ENCODE data around the gene MACROD2. TPM values are rescaled to one million over a fixed set of nuclear protein-coding genes. Genes with fewer than 3 reads are reported as not detected.
A peak's percentile ranks its signal among the peaks of the same experiment; 100 is the strongest.
"Not testable (repeated sequence)": the region's sequence is repeated elsewhere in the genome, so short reads cannot be mapped to it uniquely, and the experiment has no call there.

MACROD2 gene
- total RNA-seq, 4 donors from 2014 or later, result 8.7 to 17.8 (median 10.8) TPM

DNA sequence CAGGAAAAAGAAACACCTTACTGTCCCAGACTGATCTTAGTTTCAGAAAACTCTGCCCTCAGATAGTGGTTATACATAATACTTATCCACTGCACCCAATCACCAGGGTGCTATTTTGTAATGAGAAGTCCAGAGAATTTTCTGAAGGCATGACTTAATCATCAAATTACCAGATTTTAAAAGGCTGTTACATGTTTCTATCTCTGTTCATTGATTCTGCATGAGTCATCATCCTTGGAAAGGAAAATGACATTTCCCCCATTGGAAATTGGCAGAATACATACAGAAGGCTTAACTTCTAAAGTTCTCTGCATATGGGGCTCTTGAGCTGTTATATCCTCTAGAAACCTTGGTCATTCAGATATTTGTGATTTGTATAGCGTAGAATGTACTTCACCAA, 930.0 kb downstream of the MACROD2 start:
- Histone ChIP-seq H3K27me3 (no peaks in the 10 kb centered on the region), H3K27ac (no peak overlapping the region), H3K4me1 (no peaks in the 10 kb centered on the region), H3K36me3 (no peaks in the 10 kb centered on the region), H3K4me3 (replicated peaks in 1 of 3) (no peak overlapping the region), H3K9me3 (no peaks in the 10 kb centered on the region)
- TF ChIP-seq, protein P1, sequence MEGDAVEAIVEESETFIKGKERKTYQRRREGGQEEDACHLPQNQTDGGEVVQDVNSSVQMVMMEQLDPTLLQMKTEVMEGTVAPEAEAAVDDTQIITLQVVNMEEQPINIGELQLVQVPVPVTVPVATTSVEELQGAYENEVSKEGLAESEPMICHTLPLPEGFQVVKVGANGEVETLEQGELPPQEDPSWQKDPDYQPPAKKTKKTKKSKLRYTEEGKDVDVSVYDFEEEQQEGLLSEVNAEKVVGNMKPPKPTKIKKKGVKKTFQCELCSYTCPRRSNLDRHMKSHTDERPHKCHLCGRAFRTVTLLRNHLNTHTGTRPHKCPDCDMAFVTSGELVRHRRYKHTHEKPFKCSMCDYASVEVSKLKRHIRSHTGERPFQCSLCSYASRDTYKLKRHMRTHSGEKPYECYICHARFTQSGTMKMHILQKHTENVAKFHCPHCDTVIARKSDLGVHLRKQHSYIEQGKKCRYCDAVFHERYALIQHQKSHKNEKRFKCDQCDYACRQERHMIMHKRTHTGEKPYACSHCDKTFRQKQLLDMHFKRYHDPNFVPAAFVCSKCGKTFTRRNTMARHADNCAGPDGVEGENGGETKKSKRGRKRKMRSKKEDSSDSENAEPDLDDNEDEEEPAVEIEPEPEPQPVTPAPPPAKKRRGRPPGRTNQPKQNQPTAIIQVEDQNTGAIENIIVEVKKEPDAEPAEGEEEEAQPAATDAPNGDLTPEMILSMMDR (IDR thresholded peaks at IDR 0.05), result no peak
- TF ChIP-seq POLR2A (IDR thresholded peaks at IDR 0.05), result no peak
- DNase-seq, result no peak
- intact Hi-C loops (cut with DNase I), result no loop called here
- 98 to 100% methylated on average over 1 of the region's 1 CpG for WGBS, 2 donors

GRCh38 chr20:14926436-14926835, 931.1 kb downstream of the MACROD2 start:
- DNase-seq; H3K9me3 ChIP-seq; intact Hi-C loops (cut with DNase I); H3K27ac ChIP-seq; H3K4me3 ChIP-seq (replicated peaks in 1 of 3); H3K4me1 ChIP-seq; H3K27me3 ChIP-seq; H3K36me3 ChIP-seq: not testable (repeated sequence)
- 85 to 93% methylated on average over 2 of the region's 2 CpGs for WGBS, 2 donors

GRCh38 chr20:14928083-14928482, 932.8 kb downstream of the MACROD2 start:
- DNase-seq, result no peak
- intact Hi-C loops (cut with DNase I), result no loop called here
- no peaks in the 10 kb centered on the region for H3K9me3 ChIP-seq
- no peaks in the 10 kb centered on the region for H3K36me3 ChIP-seq
- H3K27me3 ChIP-seq, result no peaks in the 10 kb centered on the region
- H3K4me1 ChIP-seq, result no peaks in the 10 kb centered on the region
- 38 to 40% methylated on average over 3 of the region's 3 CpGs for WGBS, 2 donors
- H3K4me3 ChIP-seq (replicated peaks in 1 of 3), result no peak overlapping the region
- H3K27ac ChIP-seq, result no peak overlapping the region
- TF ChIP-seq POLR2A (IDR thresholded peaks at IDR 0.05), result no peak
- TF ChIP-seq, protein P1 (IDR thresholded peaks at IDR 0.05), result no peak

DNA sequence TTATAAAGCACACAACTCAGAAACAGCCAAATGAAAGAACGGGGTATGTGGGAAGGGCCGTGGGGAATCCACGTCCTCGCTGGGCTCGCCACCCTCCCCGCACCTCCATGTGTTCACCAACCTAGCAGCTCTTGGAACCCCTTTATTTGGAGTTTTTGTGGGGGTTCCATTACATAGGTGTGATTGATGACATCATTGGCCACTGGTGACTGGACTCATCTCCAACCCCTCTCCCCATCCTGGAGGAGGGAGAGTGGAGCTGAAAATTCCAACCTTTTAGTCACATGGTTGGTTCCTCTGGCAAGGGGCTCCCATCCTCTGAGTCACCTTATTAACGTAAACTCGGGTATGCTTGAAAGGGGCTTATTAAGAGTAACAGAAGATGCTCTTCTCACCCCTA, 934.1 kb downstream of the MACROD2 start:
- Histone ChIP-seq H3K9me3 (no peaks in the 10 kb centered on the region), H3K36me3 (no peaks in the 10 kb centered on the region), H3K4me1 (no peaks in the 10 kb centered on the region), H3K4me3 (replicated peaks in 1 of 3) (no peak overlapping the region), H3K27me3 (no peaks in the 10 kb centered on the region), H3K27ac (no peak overlapping the region)
- intact Hi-C loops (cut with DNase I), result no loop called here
- no peak for DNase-seq
- 95 to 96% methylated on average over 8 of the region's 8 CpGs for WGBS, 2 donors
- TF ChIP-seq, protein P1 (IDR thresholded peaks at IDR 0.05), result no peak
- TF ChIP-seq POLR2A (IDR thresholded peaks at IDR 0.05), result no peak

- H3K36me3 ChIP-seq, result no peaks in the 10 kb centered on the region
- WGBS, 2 donors, result 43 to 49% methylated on average over 4 of the region's 4 CpGs
- TF ChIP-seq POLR2A (IDR thresholded peaks at IDR 0.05), result no peak
- TF ChIP-seq, protein P1 (IDR thresholded peaks at IDR 0.05), result no peak
- H3K4me1 ChIP-seq, result no peaks in the 10 kb centered on the region
- no peak overlapping the region for H3K27ac ChIP-seq
- DNase-seq, result peak; percentile 24 to 34
- no peaks in the 10 kb centered on the region for H3K27me3 ChIP-seq
- no peak overlapping the region for H3K4me3 ChIP-seq (replicated peaks in 1 of 3)
- intact Hi-C loops (cut with DNase I), result no loop called here
- H3K9me3 ChIP-seq, result no peaks in the 10 kb centered on the region
These were observed 936.7 kb downstream of the MACROD2 start for GRCh38 chr20:14932040-14932439.

GRCh38 chr20:14935285-14935684, 940.0 kb downstream of the MACROD2 start:
- Histone ChIP-seq H3K4me3 (replicated peaks in 1 of 3) (no peak overlapping the region), H3K27me3 (no peaks in the 10 kb centered on the region), H3K4me1 (no peaks in the 10 kb centered on the region), H3K9me3 (no peaks in the 10 kb centered on the region), H3K27ac (no peak overlapping the region), H3K36me3 (no peaks in the 10 kb centered on the region)
- WGBS, 2 donors, result 25 to 45% methylated on average over 1 of the region's 1 CpG
- no peak for DNase-seq
- intact Hi-C loops (cut with DNase I), result no loop called here
- TF ChIP-seq POLR2A (IDR thresholded peaks at IDR 0.05), result no peak
- TF ChIP-seq, protein P1 (IDR thresholded peaks at IDR 0.05), result no peak
